H1 (cell line): Measurements from ENCODE around the gene RBM6.

Source experiments
- POLR2A ChIP-seq, 2 experiments: IDR thresholded peaks; 1 replicate in 1 of 2; 2 replicates in 1 of 2; pipeline ENCODE4 v1.6.1; 2011; ENCODE audit warnings: low read depth in 2 of 2, low read length in 2 of 2, mild to moderate bottlenecking in 2 of 2; ENCODE audit errors: control extremely low read depth in 1 of 2
- POLR2AphosphoS5 ChIP-seq: IDR thresholded peaks from 2 replicates; pipeline ENCODE4 v1.6.1; 2011; ENCODE audit warnings: low read depth, low read length
- TF ChIP-seq, protein P1 (sequence below): IDR thresholded peaks from 2 replicates; pipeline ENCODE4 v1.6.1; 2011; ENCODE audit warnings: low read length, improper control_type of control experiment

DNA sequence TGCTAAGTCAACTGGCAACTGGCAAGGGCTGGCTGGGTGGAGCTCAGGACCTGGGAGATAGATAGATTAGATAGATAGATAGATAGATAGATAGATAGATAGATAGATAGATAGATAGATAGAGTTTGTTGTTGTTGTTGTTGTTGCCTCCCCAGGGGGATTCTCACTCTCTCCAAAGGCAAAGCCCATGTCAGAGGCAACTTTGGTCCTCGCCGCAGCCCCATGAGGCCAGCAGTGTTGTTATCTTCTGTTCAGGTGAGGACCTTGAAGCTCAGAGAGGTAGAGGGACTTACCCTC, 28.9 kb upstream of the RBM6 start:
- no peak for TF ChIP-seq POLR2AphosphoS5
- TF ChIP-seq, protein P1, sequence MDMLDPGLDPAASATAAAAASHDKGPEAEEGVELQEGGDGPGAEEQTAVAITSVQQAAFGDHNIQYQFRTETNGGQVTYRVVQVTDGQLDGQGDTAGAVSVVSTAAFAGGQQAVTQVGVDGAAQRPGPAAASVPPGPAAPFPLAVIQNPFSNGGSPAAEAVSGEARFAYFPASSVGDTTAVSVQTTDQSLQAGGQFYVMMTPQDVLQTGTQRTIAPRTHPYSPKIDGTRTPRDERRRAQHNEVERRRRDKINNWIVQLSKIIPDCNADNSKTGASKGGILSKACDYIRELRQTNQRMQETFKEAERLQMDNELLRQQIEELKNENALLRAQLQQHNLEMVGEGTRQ, result no peak
- TF ChIP-seq POLR2A (IDR thresholded peaks at IDR 0.05; ENCODE audit: control extremely low read depth in 1 of 2, low read depth in 2 of 2, low read length in 2 of 2), result no peak
